ENCODE measurements around the gene STK11. TPM values are rescaled to one million over a fixed set of nuclear protein-coding genes. Genes with fewer than 3 reads are reported as not detected.

The STK11 gene
- polyA plus RNA-seq, 1 donor from 2014 or later, result 51.6 TPM

DNA sequence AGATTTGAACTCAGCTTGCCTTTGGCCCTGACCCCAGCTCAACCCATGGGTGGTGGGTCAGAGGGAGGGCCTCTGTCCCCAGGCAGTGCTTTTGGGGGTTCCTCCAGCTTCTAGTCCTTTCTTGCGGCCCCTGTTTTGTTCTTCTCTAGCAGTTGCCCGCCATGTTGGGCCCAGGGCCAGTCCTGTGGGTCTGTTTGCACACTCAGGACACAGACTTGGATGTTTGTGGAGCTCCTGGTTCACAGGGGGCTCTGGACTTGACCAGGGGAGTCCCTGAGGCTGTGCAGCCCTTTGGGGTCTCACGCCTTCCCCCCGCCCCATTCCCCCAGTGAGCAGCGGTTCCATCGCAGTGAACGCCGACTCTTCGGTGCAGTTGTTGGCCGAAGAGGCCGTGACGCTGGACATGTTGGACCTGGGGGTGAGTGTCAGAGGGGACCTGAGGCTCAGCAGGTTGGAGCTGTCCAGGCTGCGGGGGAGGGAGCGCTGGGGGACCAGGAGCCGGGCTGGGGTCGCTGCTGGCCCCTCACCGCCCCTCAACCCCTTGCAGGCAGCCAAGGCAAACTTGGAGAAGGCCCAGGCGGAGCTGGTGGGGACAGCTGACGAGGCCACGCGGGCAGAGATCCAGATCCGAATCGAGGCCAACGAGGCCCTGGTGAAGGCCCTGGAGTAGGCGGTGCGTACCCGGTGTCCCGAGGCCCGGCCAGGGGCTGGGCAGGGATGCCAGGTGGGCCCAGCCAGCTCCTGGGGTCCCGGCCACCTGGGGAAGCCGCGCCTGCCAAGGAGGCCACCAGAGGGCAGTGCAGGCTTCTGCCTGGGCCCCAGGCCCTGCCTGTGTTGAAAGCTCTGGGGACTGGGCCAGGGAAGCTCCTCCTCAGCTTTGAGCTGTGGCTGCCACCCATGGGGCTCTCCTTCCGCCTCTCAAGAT lies 38.5 kb downstream of the STK11 start:
- H3K4me3 ChIP-seq (ENCODE audit: low read length), result peak overlapping the region; percentile 30
- no peaks in the 10 kb centered on the region for H3K9me3 ChIP-seq (ENCODE audit: low read length)
- peaks cover 8% of the 10 kb centered on the region for H3K79me2 ChIP-seq (replicated peaks; ENCODE audit: insufficient read depth, low read length)
- no peaks in the 10 kb centered on the region for H3K36me3 ChIP-seq (ENCODE audit: insufficient read depth, low read length)
- peak overlapping the region; percentile 52 for H3K9ac ChIP-seq (ENCODE audit: low read length)
- no peak overlapping the region for H3K4me2 ChIP-seq (ENCODE audit: low read length)
- no peaks in the 10 kb centered on the region for H4K20me1 ChIP-seq (ENCODE audit: insufficient read depth)
- no peaks in the 10 kb centered on the region for H3F3A ChIP-seq (ENCODE audit: insufficient read depth, low read length, poor library complexity, severe bottlenecking)
- H3K27ac ChIP-seq (ENCODE audit: low read length), result peak overlapping the region; percentile 55
- H3K27me3 ChIP-seq (ENCODE audit: insufficient read depth, low read depth, low read length), result no peaks in the 10 kb centered on the region
- H3K9me2 ChIP-seq (ENCODE audit: insufficient read depth, low read length), result no peaks in the 10 kb centered on the region
- no peak overlapping the region for H2AFZ ChIP-seq (ENCODE audit: low read depth, low read length)
- no peak for TF ChIP-seq MXI1 (conservative IDR thresholded peaks at IDR 0.05; ENCODE audit: poor library complexity, severe bottlenecking)
- no peak for TF ChIP-seq TAF1 (IDR thresholded peaks at IDR 0.05; ENCODE audit: low read depth)
- TF ChIP-seq, protein P1, sequence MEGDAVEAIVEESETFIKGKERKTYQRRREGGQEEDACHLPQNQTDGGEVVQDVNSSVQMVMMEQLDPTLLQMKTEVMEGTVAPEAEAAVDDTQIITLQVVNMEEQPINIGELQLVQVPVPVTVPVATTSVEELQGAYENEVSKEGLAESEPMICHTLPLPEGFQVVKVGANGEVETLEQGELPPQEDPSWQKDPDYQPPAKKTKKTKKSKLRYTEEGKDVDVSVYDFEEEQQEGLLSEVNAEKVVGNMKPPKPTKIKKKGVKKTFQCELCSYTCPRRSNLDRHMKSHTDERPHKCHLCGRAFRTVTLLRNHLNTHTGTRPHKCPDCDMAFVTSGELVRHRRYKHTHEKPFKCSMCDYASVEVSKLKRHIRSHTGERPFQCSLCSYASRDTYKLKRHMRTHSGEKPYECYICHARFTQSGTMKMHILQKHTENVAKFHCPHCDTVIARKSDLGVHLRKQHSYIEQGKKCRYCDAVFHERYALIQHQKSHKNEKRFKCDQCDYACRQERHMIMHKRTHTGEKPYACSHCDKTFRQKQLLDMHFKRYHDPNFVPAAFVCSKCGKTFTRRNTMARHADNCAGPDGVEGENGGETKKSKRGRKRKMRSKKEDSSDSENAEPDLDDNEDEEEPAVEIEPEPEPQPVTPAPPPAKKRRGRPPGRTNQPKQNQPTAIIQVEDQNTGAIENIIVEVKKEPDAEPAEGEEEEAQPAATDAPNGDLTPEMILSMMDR (IDR thresholded peaks at IDR 0.05; ENCODE audit: poor library complexity, severe bottlenecking), result peak; percentile 92
- no peak for TF ChIP-seq EZH2 (IDR thresholded peaks at IDR 0.05; ENCODE audit: borderline replicate concordance, insufficient read depth, low read length, poor library complexity, severe bottlenecking)
- TF ChIP-seq EP300 (conservative IDR thresholded peaks at IDR 0.05; ENCODE audit: poor library complexity, severe bottlenecking), result no peak
- TF ChIP-seq, protein P2, sequence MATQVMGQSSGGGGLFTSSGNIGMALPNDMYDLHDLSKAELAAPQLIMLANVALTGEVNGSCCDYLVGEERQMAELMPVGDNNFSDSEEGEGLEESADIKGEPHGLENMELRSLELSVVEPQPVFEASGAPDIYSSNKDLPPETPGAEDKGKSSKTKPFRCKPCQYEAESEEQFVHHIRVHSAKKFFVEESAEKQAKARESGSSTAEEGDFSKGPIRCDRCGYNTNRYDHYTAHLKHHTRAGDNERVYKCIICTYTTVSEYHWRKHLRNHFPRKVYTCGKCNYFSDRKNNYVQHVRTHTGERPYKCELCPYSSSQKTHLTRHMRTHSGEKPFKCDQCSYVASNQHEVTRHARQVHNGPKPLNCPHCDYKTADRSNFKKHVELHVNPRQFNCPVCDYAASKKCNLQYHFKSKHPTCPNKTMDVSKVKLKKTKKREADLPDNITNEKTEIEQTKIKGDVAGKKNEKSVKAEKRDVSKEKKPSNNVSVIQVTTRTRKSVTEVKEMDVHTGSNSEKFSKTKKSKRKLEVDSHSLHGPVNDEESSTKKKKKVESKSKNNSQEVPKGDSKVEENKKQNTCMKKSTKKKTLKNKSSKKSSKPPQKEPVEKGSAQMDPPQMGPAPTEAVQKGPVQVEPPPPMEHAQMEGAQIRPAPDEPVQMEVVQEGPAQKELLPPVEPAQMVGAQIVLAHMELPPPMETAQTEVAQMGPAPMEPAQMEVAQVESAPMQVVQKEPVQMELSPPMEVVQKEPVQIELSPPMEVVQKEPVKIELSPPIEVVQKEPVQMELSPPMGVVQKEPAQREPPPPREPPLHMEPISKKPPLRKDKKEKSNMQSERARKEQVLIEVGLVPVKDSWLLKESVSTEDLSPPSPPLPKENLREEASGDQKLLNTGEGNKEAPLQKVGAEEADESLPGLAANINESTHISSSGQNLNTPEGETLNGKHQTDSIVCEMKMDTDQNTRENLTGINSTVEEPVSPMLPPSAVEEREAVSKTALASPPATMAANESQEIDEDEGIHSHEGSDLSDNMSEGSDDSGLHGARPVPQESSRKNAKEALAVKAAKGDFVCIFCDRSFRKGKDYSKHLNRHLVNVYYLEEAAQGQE (IDR thresholded peaks at IDR 0.05; ENCODE audit: borderline replicate concordance), result no peak
- peak; percentile 75 for TF ChIP-seq SMC3 (conservative IDR thresholded peaks at IDR 0.05; ENCODE audit: poor library complexity)
- TF ChIP-seq POLR2AphosphoS5 (IDR thresholded peaks at IDR 0.05), result no peak
- TF ChIP-seq RAD21 (conservative IDR thresholded peaks at IDR 0.05), result peak; percentile 82

DNA sequence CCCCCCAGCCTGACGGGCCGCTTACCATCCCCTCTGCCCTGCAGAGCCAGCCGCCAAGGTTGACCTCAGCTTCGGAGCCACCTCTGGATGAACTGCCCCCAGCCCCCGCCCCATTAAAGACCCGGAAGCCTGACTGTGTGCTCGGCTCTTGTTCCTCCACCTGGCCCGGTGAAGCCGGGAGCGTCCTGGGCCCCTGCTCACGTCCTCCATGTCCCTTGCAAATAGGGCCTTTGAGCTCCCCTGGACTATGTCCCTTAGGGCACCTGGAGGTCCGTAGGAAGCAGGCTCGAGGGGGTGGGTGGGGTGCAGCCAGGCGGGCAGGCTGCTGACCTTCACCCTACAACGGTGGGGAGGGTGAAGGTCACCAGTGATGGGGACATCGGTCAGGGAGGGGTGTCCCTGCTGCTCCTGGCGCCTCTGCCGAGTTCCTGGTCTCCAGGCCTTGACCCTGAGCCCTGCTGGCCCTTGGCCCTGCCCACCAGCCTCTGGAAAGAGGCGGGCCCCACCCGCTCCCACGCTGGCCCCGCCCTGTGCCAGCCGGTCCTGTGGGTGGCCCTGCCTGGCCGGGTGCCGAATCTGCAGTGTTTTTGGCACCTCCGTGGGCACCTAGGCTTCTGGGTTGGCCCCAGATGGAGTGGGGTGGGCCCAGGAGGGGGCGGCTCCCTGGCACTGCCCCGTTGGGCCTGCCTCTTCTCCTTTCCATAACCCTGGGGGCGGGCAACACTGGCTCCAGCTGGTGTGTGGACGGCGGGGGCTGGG lies 39.3 kb downstream of the STK11 start:
- no peak overlapping the region for H3K4me2 ChIP-seq (ENCODE audit: low read length)
- H3K27ac ChIP-seq (ENCODE audit: low read length), result peak overlapping the region; percentile 55
- H4K20me1 ChIP-seq (ENCODE audit: insufficient read depth), result no peaks in the 10 kb centered on the region
- H3K9me3 ChIP-seq (ENCODE audit: low read length), result no peaks in the 10 kb centered on the region
- no peaks in the 10 kb centered on the region for H3K27me3 ChIP-seq (ENCODE audit: insufficient read depth, low read depth, low read length)
- TF ChIP-seq TAF1 (IDR thresholded peaks at IDR 0.05; ENCODE audit: low read depth), result no peak
- no peak for TF ChIP-seq SMC3 (conservative IDR thresholded peaks at IDR 0.05; ENCODE audit: poor library complexity)
- TF ChIP-seq, protein P1 (IDR thresholded peaks at IDR 0.05; ENCODE audit: poor library complexity, severe bottlenecking), result no peak
- TF ChIP-seq EP300 (conservative IDR thresholded peaks at IDR 0.05; ENCODE audit: poor library complexity, severe bottlenecking), result no peak
- TF ChIP-seq, protein P2 (IDR thresholded peaks at IDR 0.05; ENCODE audit: borderline replicate concordance), result no peak
- no peak for TF ChIP-seq RAD21 (conservative IDR thresholded peaks at IDR 0.05)
- TF ChIP-seq POLR2AphosphoS5 (IDR thresholded peaks at IDR 0.05), result no peak
- TF ChIP-seq MXI1 (conservative IDR thresholded peaks at IDR 0.05; ENCODE audit: poor library complexity, severe bottlenecking), result no peak
- no peak for TF ChIP-seq EZH2 (IDR thresholded peaks at IDR 0.05; ENCODE audit: borderline replicate concordance, insufficient read depth, low read length, poor library complexity, severe bottlenecking)
- no peaks in the 10 kb centered on the region for H3K36me3 ChIP-seq (ENCODE audit: insufficient read depth, low read length)
- H3K9ac ChIP-seq (ENCODE audit: low read length), result peak overlapping the region; percentile 52
- no peaks in the 10 kb centered on the region for H3K9me2 ChIP-seq (ENCODE audit: insufficient read depth, low read length)
- H3F3A ChIP-seq (ENCODE audit: insufficient read depth, low read length, poor library complexity, severe bottlenecking), result no peaks in the 10 kb centered on the region
- no peak overlapping the region for H2AFZ ChIP-seq (ENCODE audit: low read depth, low read length)
- H3K79me2 ChIP-seq (replicated peaks; ENCODE audit: insufficient read depth, low read length), result peaks cover 10% of the 10 kb centered on the region
- peak overlapping the region; percentile 30 for H3K4me3 ChIP-seq (ENCODE audit: low read length)

Data from neural cell (in vitro differentiated cells).